WTC11 (cell line): ENCODE results near the gene ST8SIA4. TPM values are rescaled to one million over a fixed set of nuclear protein-coding genes. Genes with fewer than 3 reads are reported as not detected.

Experiments used
- ATAC-seq: fragments of 200-7000 bp; cut with Tn5 transposase; 2 replicates; pipeline ENCODE4 v1.10.0; 2021; ENCODE audit warnings: mild to moderate bottlenecking, moderate library complexity
- CTCF ChIA-PET: fragments of 300-600 bp; sonication (Branson Sonifier 250); formaldehyde crosslinking; loops from one replicate; lab custom pipeline; 2021; ENCODE audit warnings: antibody characterized with exemption; lab: Charles Lee
- POLR2A ChIA-PET: fragments of 350-600 bp; sonication (Branson Sonifier 250); formaldehyde crosslinking; loops from one replicate; lab custom pipeline; 2021; ENCODE audit warnings: antibody characterized with exemption; lab: Charles Lee
- DNase-seq: peaks from one replicate; pipeline ENCODE4 v3.0.0; 2021; ENCODE audit warnings: low spot score
- H3K27ac Mint-ChIP-seq: 2 replicates; pipeline ENCODE4 v1.8.0; 2021; ENCODE audit warnings: mixed read lengths
- H3K27me3 Mint-ChIP-seq: 2 replicates; pipeline ENCODE4 v1.8.0; 2021; ENCODE audit warnings: low read depth, mild to moderate bottlenecking, moderate library complexity, mixed read lengths
- H3K36me3 Mint-ChIP-seq: 2 replicates; pipeline ENCODE4 v1.8.0; 2021; ENCODE audit warnings: mixed read lengths
- H3K4me1 Mint-ChIP-seq: 2 replicates; pipeline ENCODE4 v1.8.0; 2022; ENCODE audit warnings: mixed read lengths
- H3K4me3 Mint-ChIP-seq: 2 replicates; pipeline ENCODE4 v1.8.0; 2021; ENCODE audit warnings: mild to moderate bottlenecking, moderate library complexity, mixed read lengths
- H3K9me3 Mint-ChIP-seq: 2 replicates; pipeline ENCODE4 v1.8.0; 2021; ENCODE audit warnings: mixed read lengths
- FOXP1 ChIP-seq: sonication (generic); formaldehyde crosslinking; IDR thresholded peaks from 2 replicates; pipeline ENCODE4 v1.8.0; 2022; ENCODE audit warnings: missing genetic modification reagents, mild to moderate bottlenecking, moderate library complexity, borderline replicate concordance
- NFE2L1 ChIP-seq: sonication (generic); formaldehyde crosslinking; IDR thresholded peaks from 2 replicates; pipeline ENCODE4 v1.8.1; 2023; ENCODE audit warnings: missing genetic modification reagents
- NFYB ChIP-seq: sonication (generic); formaldehyde crosslinking; conservative IDR thresholded peaks from 2 replicates; pipeline ENCODE4 v1.8.0; 2022; ENCODE audit warnings: low read depth, missing genetic modification reagents
- SMAD3 ChIP-seq: sonication (generic); formaldehyde crosslinking; IDR thresholded peaks from 2 replicates; pipeline ENCODE4 v1.8.0; 2022; ENCODE audit warnings: missing genetic modification reagents, mild to moderate bottlenecking, borderline replicate concordance
- TEAD1 ChIP-seq: sonication (generic); formaldehyde crosslinking; IDR thresholded peaks from 2 replicates; pipeline ENCODE4 v1.8.0; 2022; ENCODE audit warnings: mild to moderate bottlenecking, missing genetic modification reagents
- ZBTB21 ChIP-seq: sonication (generic); formaldehyde crosslinking; IDR thresholded peaks from 2 replicates; pipeline ENCODE4 v1.8.1; 2023; ENCODE audit warnings: mild to moderate bottlenecking, missing genetic modification reagents, borderline replicate concordance
- ZNF138 ChIP-seq: sonication (generic); formaldehyde crosslinking; conservative IDR thresholded peaks from 2 replicates; pipeline ENCODE4 v1.8.1; 2022; ENCODE audit warnings: mild to moderate bottlenecking, moderate library complexity, missing genetic modification reagents
- ZNF232 ChIP-seq: sonication (generic); formaldehyde crosslinking; IDR thresholded peaks from 2 replicates; pipeline ENCODE4 v1.8.0; 2022; ENCODE audit warnings: mild to moderate bottlenecking, missing genetic modification reagents
- ZNF416 ChIP-seq: fragments of 250-450 bp; sonication (Bioruptor Pico); IDR thresholded peaks from 2 replicates; pipeline ENCODE4 v1.9.0; 2021; ENCODE audit warnings: mild to moderate bottlenecking, inconsistent platforms
- total RNA-seq: library from RNA; stranded (reverse); gene quantifications from 3 replicates; pipeline ENCODE4 v1.2.3, GENCODE V29; 2021
- TF ChIP-seq, protein P1 (sequence below): sonication (generic); formaldehyde crosslinking; IDR thresholded peaks from 2 replicates; pipeline ENCODE4 v1.8.0; 2022; ENCODE audit warnings: mild to moderate bottlenecking, missing genetic modification reagents
- TF ChIP-seq, protein P2 (sequence below): fragments of 250-450 bp; sonication (Bioruptor Pico); IDR thresholded peaks from 2 replicates; pipeline ENCODE4 v1.9.0; 2021; ENCODE audit warnings: mild to moderate bottlenecking
- TF ChIP-seq, protein P3 (sequence below): fragments of 200-600 bp; IDR thresholded peaks from 2 replicates; pipeline ENCODE4 v1.8.0; 2022; ENCODE audit warnings: antibody characterized with exemption
- TF ChIP-seq, protein P4 (sequence below): sonication (generic); formaldehyde crosslinking; IDR thresholded peaks from 2 replicates; pipeline ENCODE4 v1.8.1; 2022; ENCODE audit warnings: mild to moderate bottlenecking, missing genetic modification reagents, moderate library complexity, borderline replicate concordance
- TF ChIP-seq, protein P5 (sequence below): sonication (generic); formaldehyde crosslinking; IDR thresholded peaks from 2 replicates; pipeline ENCODE4 v1.8.1; 2022; ENCODE audit warnings: mild to moderate bottlenecking, moderate library complexity, missing genetic modification reagents
- TF ChIP-seq, protein P6 (sequence below): sonication (generic); formaldehyde crosslinking; IDR thresholded peaks from 2 replicates; pipeline ENCODE4 v1.8.1; 2023; ENCODE audit warnings: mild to moderate bottlenecking, missing genetic modification reagents, borderline replicate concordance

The ST8SIA4 gene
- total RNA-seq, 1 experiment from 2014 or later: 1.3 TPM

DNA sequence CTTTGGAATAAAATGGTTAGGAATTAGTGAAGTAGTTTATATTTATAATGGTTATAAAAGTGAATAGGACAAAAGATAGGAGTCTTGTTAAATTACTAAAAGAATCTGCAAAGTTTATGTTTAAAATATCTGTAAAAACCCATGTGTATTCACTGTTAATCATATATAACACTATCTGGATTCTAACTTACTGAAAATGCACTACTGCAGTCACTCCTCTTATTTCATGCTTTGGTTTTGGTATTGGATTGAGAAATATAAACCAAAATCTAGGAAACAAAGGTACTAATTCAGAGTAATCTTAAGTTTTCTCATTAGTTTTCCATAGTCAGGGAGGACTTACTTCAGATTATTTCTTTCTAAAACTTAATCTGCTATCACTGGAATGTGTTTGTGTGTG, 49.5 kb downstream of the ST8SIA4 start:
- no peaks in the 10 kb centered on the region for H3K9me3 Mint-ChIP-seq
- POLR2A ChIA-PET: no interaction called here
- no peak for TF ChIP-seq ZNF232
- TF ChIP-seq ZNF416 (CRISPR knock-in tag): no peak
- H3K36me3 Mint-ChIP-seq: no peaks in the 10 kb centered on the region
- no peak for ATAC-seq
- no peaks in the 10 kb centered on the region for H3K4me1 Mint-ChIP-seq
- CTCF ChIA-PET: no interaction called here
- no peak for DNase-seq
- no peak overlapping the region for H3K4me3 Mint-ChIP-seq
- no peaks in the 10 kb centered on the region for H3K27me3 Mint-ChIP-seq
- H3K27ac Mint-ChIP-seq: no peak overlapping the region

DNA sequence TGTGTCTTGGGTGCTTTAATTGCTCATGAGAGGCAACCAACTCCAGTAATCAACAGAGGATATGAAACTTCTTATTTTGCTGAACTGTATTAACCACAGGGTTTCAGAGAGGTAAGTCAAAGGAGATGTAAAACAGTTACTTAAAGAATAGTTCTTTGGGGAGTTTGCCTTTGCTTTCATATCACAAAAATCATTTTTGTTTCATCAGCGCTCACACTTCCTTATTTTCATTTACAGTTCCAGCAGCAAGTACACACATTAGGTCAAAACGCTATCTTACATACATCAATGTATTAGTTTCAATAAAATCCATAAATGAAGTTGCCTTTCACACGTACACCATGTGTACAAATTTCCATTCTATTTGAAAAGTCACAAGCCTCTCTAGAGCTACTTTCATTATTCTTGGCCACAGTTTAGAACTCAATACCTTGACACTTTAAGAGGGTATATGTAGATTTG, 50.1 kb downstream of the ST8SIA4 start:
- Mint-ChIP-seq H3K36me3 (no peaks in the 10 kb centered on the region), H3K27ac (no peak overlapping the region), H3K4me3 (no peak overlapping the region), H3K4me1 (no peaks in the 10 kb centered on the region), H3K27me3 (no peaks in the 10 kb centered on the region), H3K9me3 (no peaks in the 10 kb centered on the region)
- no peak for DNase-seq
- TF ChIP-seq ZNF232 (no peak), ZBTB21 (CRISPR knock-in tag) (no peak), NFE2L1 (CRISPR knock-in tag) (no peak), TEAD1 (CRISPR knock-in tag) (no peak), ZNF416 (CRISPR knock-in tag) (no peak), FOXP1 (no peak), NFYB (no peak), SMAD3 (CRISPR knock-in tag) (no peak), ZNF138 (CRISPR knock-in tag) (no peak)
- TF ChIP-seq, protein P1, sequence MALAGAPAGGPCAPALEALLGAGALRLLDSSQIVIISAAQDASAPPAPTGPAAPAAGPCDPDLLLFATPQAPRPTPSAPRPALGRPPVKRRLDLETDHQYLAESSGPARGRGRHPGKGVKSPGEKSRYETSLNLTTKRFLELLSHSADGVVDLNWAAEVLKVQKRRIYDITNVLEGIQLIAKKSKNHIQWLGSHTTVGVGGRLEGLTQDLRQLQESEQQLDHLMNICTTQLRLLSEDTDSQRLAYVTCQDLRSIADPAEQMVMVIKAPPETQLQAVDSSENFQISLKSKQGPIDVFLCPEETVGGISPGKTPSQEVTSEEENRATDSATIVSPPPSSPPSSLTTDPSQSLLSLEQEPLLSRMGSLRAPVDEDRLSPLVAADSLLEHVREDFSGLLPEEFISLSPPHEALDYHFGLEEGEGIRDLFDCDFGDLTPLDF (CRISPR knock-in tag): no peak
- TF ChIP-seq, protein P2, sequence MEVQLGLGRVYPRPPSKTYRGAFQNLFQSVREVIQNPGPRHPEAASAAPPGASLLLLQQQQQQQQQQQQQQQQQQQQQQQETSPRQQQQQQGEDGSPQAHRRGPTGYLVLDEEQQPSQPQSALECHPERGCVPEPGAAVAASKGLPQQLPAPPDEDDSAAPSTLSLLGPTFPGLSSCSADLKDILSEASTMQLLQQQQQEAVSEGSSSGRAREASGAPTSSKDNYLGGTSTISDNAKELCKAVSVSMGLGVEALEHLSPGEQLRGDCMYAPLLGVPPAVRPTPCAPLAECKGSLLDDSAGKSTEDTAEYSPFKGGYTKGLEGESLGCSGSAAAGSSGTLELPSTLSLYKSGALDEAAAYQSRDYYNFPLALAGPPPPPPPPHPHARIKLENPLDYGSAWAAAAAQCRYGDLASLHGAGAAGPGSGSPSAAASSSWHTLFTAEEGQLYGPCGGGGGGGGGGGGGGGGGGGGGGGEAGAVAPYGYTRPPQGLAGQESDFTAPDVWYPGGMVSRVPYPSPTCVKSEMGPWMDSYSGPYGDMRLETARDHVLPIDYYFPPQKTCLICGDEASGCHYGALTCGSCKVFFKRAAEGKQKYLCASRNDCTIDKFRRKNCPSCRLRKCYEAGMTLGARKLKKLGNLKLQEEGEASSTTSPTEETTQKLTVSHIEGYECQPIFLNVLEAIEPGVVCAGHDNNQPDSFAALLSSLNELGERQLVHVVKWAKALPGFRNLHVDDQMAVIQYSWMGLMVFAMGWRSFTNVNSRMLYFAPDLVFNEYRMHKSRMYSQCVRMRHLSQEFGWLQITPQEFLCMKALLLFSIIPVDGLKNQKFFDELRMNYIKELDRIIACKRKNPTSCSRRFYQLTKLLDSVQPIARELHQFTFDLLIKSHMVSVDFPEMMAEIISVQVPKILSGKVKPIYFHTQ: no peak
- TF ChIP-seq, protein P3, sequence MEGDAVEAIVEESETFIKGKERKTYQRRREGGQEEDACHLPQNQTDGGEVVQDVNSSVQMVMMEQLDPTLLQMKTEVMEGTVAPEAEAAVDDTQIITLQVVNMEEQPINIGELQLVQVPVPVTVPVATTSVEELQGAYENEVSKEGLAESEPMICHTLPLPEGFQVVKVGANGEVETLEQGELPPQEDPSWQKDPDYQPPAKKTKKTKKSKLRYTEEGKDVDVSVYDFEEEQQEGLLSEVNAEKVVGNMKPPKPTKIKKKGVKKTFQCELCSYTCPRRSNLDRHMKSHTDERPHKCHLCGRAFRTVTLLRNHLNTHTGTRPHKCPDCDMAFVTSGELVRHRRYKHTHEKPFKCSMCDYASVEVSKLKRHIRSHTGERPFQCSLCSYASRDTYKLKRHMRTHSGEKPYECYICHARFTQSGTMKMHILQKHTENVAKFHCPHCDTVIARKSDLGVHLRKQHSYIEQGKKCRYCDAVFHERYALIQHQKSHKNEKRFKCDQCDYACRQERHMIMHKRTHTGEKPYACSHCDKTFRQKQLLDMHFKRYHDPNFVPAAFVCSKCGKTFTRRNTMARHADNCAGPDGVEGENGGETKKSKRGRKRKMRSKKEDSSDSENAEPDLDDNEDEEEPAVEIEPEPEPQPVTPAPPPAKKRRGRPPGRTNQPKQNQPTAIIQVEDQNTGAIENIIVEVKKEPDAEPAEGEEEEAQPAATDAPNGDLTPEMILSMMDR: no peak
- TF ChIP-seq, protein P4, sequence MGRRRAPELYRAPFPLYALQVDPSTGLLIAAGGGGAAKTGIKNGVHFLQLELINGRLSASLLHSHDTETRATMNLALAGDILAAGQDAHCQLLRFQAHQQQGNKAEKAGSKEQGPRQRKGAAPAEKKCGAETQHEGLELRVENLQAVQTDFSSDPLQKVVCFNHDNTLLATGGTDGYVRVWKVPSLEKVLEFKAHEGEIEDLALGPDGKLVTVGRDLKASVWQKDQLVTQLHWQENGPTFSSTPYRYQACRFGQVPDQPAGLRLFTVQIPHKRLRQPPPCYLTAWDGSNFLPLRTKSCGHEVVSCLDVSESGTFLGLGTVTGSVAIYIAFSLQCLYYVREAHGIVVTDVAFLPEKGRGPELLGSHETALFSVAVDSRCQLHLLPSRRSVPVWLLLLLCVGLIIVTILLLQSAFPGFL (CRISPR knock-in tag): no peak
- TF ChIP-seq, protein P5, sequence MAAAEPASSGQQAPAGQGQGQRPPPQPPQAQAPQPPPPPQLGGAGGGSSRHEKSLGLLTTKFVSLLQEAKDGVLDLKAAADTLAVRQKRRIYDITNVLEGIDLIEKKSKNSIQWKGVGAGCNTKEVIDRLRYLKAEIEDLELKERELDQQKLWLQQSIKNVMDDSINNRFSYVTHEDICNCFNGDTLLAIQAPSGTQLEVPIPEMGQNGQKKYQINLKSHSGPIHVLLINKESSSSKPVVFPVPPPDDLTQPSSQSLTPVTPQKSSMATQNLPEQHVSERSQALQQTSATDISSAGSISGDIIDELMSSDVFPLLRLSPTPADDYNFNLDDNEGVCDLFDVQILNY: no peak
- TF ChIP-seq, protein P6, sequence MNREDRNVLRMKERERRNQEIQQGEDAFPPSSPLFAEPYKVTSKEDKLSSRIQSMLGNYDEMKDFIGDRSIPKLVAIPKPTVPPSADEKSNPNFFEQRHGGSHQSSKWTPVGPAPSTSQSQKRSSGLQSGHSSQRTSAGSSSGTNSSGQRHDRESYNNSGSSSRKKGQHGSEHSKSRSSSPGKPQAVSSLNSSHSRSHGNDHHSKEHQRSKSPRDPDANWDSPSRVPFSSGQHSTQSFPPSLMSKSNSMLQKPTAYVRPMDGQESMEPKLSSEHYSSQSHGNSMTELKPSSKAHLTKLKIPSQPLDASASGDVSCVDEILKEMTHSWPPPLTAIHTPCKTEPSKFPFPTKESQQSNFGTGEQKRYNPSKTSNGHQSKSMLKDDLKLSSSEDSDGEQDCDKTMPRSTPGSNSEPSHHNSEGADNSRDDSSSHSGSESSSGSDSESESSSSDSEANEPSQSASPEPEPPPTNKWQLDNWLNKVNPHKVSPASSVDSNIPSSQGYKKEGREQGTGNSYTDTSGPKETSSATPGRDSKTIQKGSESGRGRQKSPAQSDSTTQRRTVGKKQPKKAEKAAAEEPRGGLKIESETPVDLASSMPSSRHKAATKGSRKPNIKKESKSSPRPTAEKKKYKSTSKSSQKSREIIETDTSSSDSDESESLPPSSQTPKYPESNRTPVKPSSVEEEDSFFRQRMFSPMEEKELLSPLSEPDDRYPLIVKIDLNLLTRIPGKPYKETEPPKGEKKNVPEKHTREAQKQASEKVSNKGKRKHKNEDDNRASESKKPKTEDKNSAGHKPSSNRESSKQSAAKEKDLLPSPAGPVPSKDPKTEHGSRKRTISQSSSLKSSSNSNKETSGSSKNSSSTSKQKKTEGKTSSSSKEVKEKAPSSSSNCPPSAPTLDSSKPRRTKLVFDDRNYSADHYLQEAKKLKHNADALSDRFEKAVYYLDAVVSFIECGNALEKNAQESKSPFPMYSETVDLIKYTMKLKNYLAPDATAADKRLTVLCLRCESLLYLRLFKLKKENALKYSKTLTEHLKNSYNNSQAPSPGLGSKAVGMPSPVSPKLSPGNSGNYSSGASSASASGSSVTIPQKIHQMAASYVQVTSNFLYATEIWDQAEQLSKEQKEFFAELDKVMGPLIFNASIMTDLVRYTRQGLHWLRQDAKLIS: no peak
- ChIA-PET CTCF (no interaction called here), POLR2A (no interaction called here)
- no peak for ATAC-seq
